ENCODE measurements around the gene GPN2. TPM values are rescaled to one million over a fixed set of nuclear protein-coding genes. Genes with fewer than 3 reads are reported as not detected.
"Not testable (repeated sequence)": the region's sequence is repeated elsewhere in the genome, so short reads cannot be mapped to it uniquely, and the experiment has no call there.

GPN2 gene
- total RNA-seq, 1 donor from 2014 or later: 47.3 TPM

GRCh38 chr1:26900815-26901511 lies 10.9 kb upstream of the GPN2 start:
- DNase-seq (ENCODE audit: low spot score): no peak

GRCh38 chr1:26900001-26900814 lies 10.1 kb upstream of the GPN2 start, which contains the start of gene GPATCH3:
GPATCH3 (minus strand) TSS chr1:26900467; CDS start chr1:26900442, 25 bp downstream.
- DNase-seq (ENCODE audit: low spot score): peak; percentile 94

GRCh38 chr1:26897351-26897750 lies 7.3 kb upstream of the GPN2 start:
- DNase-seq (ENCODE audit: low spot score): no peak

- DNase-seq (ENCODE audit: low spot score): no peak
These were observed 4.2 kb upstream of the GPN2 start for GRCh38 chr1:26894263-26894662.

GRCh38 chr1:26890467-26890796 lies 349 bp upstream of the GPN2 start:
- DNase-seq (ENCODE audit: low spot score): no peak

- DNase-seq (ENCODE audit: low spot score): no peak
These were observed 1.9 kb downstream of the GPN2 start for GRCh38 chr1:26888231-26888630.

- DNase-seq (ENCODE audit: low spot score): no peak
These were observed 3.0 kb downstream of the GPN2 start for GRCh38 chr1:26887125-26887524.

GRCh38 chr1:26882696-26883463 lies 7.2 kb downstream of the GPN2 start:
- no peak for DNase-seq (ENCODE audit: low spot score)

- not testable (repeated sequence) for DNase-seq (ENCODE audit: low spot score)
These were observed 8.5 kb downstream of the GPN2 start for GRCh38 chr1:26881611-26882010.

- no peak for DNase-seq (ENCODE audit: low spot score)
These were observed 10.3 kb downstream of the GPN2 start for GRCh38 chr1:26879793-26880192.

GRCh38 chr1:26877326-26877725 lies 12.8 kb downstream of the GPN2 start:
- no peak for DNase-seq (ENCODE audit: low spot score)

GRCh38 chr1:26874896-26875295 lies 15.2 kb downstream of the GPN2 start:
- no peak for DNase-seq (ENCODE audit: low spot score)

- DNase-seq (ENCODE audit: low spot score): not testable (repeated sequence)
These were observed 17.0 kb downstream of the GPN2 start for GRCh38 chr1:26873097-26873496.

- DNase-seq (ENCODE audit: low spot score): peak; percentile 98
These were observed 25.2 kb downstream of the GPN2 start for GRCh38 chr1:26864610-26865480.

- DNase-seq (ENCODE audit: low spot score): no peak
These were observed 26.4 kb downstream of the GPN2 start for GRCh38 chr1:26863685-26864077.

GRCh38 chr1:26862781-26863684 lies 27.1 kb downstream of the GPN2 start, which contains the start of gene SFN:
SFN (plus strand) TSS chr1:26863149; CDS start chr1:26863213, 64 bp downstream.
- peak; percentile 89 for DNase-seq (ENCODE audit: low spot score)

GRCh38 chr1:26861889-26862378 lies 28.1 kb downstream of the GPN2 start:
- no peak for DNase-seq (ENCODE audit: low spot score)

GRCh38 chr1:26861286-26861701 lies 28.8 kb downstream of the GPN2 start:
- no peak for DNase-seq (ENCODE audit: low spot score)

- no peak for DNase-seq (ENCODE audit: low spot score)
These were observed 31.0 kb downstream of the GPN2 start for GRCh38 chr1:26858891-26859640.

Data from ureter (tissue), 1 donor.